ENCODE results near the gene KCNG2. TPM values are rescaled to one million over a fixed set of nuclear protein-coding genes. Genes with fewer than 3 reads are reported as not detected.

The KCNG2 gene
- total RNA-seq, 2 experiments from 2014 or later = not detected

DNA sequence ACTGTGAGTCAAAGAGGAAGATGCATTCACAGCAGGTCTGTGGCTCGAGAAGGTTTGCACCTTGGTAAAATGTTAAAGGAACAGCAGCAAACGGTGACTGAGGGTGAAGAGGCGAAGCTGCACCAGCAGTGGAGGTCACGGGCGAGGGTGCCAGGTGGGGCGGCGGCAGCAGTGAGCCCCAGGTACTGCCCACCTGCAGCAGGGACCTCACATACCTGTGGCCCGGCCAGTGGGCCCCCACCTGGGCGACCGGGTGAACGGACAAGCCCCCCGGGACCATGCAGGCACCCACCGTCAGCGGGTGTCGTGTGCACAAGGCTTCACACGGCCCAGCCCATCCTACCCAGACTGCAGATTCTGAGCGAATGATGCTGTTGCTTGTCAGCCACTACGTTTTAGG is 23.6 kb upstream of the KCNG2 start:
- no peak overlapping the region for H3K27ac ChIP-seq (ENCODE audit: low read depth in 1 of 2, low read length in 2 of 2)
- TF ChIP-seq, protein P1, sequence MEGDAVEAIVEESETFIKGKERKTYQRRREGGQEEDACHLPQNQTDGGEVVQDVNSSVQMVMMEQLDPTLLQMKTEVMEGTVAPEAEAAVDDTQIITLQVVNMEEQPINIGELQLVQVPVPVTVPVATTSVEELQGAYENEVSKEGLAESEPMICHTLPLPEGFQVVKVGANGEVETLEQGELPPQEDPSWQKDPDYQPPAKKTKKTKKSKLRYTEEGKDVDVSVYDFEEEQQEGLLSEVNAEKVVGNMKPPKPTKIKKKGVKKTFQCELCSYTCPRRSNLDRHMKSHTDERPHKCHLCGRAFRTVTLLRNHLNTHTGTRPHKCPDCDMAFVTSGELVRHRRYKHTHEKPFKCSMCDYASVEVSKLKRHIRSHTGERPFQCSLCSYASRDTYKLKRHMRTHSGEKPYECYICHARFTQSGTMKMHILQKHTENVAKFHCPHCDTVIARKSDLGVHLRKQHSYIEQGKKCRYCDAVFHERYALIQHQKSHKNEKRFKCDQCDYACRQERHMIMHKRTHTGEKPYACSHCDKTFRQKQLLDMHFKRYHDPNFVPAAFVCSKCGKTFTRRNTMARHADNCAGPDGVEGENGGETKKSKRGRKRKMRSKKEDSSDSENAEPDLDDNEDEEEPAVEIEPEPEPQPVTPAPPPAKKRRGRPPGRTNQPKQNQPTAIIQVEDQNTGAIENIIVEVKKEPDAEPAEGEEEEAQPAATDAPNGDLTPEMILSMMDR (IDR thresholded peaks at IDR 0.05) = no peak
- H3K4me1 ChIP-seq (ENCODE audit: insufficient read depth, low read length) = no peaks in the 10 kb centered on the region
- ChIA-PET POLR2A (no interaction called here), CTCF (no interaction called here)
- H3K36me3 Mint-ChIP-seq (ENCODE audit: low read depth) = no peaks in the 10 kb centered on the region
- no peaks in the 10 kb centered on the region for H3K4me1 Mint-ChIP-seq (ENCODE audit: low read depth)
- peaks cover 0 to 55% of the 10 kb centered on the region in 2 experiments for H3K9me3 ChIP-seq (ENCODE audit: control insufficient read depth in 1 of 2, insufficient read depth in 1 of 2, low read length in 2 of 2)
- peaks cover 0 to 4% of the 10 kb centered on the region in 2 experiments for H3K27me3 ChIP-seq (ENCODE audit: control insufficient read depth in 1 of 2, insufficient read depth in 2 of 2, low read length in 2 of 2)
- intact Hi-C loops (cut with DNase I, micrococcal nuclease) = no loop called here
- ATAC-seq (ENCODE audit: poor library complexity) (no peak), DNase-seq (no peak)
- H3K27me3 Mint-ChIP-seq = peaks cover 30% of the 10 kb centered on the region
- H3K4me3 Mint-ChIP-seq = no peak overlapping the region
- H3K9me3 Mint-ChIP-seq = no peaks in the 10 kb centered on the region
- H3K27ac Mint-ChIP-seq = no peak overlapping the region
- H3K36me3 ChIP-seq (ENCODE audit: insufficient read depth, low read length) = no peaks in the 10 kb centered on the region
- no peak overlapping the region for H3K4me3 ChIP-seq (ENCODE audit: low read length)

GRCh38 chr18:79775441-79776221 is 22.1 kb upstream of the KCNG2 start:
- ChIA-PET POLR2A (no interaction called here), CTCF (no interaction called here)
- H3K4me3 ChIP-seq (ENCODE audit: low read length) = no peak overlapping the region
- peaks cover 0 to 4% of the 10 kb centered on the region in 2 experiments for H3K27me3 ChIP-seq (ENCODE audit: control insufficient read depth in 1 of 2, insufficient read depth in 2 of 2, low read length in 2 of 2)
- peaks cover 0 to 52% of the 10 kb centered on the region in 2 experiments for H3K9me3 ChIP-seq (ENCODE audit: control insufficient read depth in 1 of 2, insufficient read depth in 1 of 2, low read length in 2 of 2)
- no peaks in the 10 kb centered on the region for H3K36me3 ChIP-seq (ENCODE audit: insufficient read depth, low read length)
- Mint-ChIP-seq H3K36me3 (ENCODE audit: low read depth) (no peaks in the 10 kb centered on the region), H3K27me3 (peaks cover 30% of the 10 kb centered on the region), H3K4me3 (no peak overlapping the region), H3K27ac (no peak overlapping the region), H3K4me1 (ENCODE audit: low read depth) (no peaks in the 10 kb centered on the region), H3K9me3 (no peaks in the 10 kb centered on the region)
- DNase-seq = peak in 1 of 14 experiments; percentile 20
- no peak overlapping the region for H3K27ac ChIP-seq (ENCODE audit: low read depth in 1 of 2, low read length in 2 of 2)
- TF ChIP-seq, protein P1 (IDR thresholded peaks at IDR 0.05) = no peak
- no peaks in the 10 kb centered on the region for H3K4me1 ChIP-seq (ENCODE audit: insufficient read depth, low read length)
- ATAC-seq (ENCODE audit: poor library complexity) = no peak
- intact Hi-C loops (cut with DNase I, micrococcal nuclease) = no loop called here

DNA sequence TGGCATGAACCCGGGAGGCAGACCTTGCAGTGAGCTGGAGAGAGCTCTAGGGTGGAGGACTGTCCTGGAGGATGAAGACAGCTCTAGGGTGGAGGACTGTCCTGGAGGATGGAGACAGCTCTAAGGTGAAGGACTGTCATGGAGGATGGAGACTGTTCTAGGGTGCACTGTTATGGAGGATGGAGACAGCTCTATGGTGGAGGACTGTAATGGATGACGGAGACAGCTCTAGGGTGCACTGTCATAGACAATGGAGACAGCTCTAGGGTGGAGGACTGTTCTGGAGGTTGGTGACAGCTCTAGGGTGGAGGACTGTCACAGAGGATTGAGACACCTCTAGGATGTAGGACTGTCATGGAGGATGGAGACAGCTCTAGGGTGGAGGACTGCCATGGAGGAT is 21.1 kb upstream of the KCNG2 start:
- peaks cover 30% of the 10 kb centered on the region for H3K27me3 Mint-ChIP-seq
- Histone ChIP-seq H3K9me3 (ENCODE audit: control insufficient read depth in 1 of 2, insufficient read depth in 1 of 2, low read length in 2 of 2) (peaks cover 0 to 45% of the 10 kb centered on the region in 2 experiments), H3K4me3 (ENCODE audit: low read length) (no peak overlapping the region), H3K27ac (ENCODE audit: low read depth in 1 of 2, low read length in 2 of 2) (no peak overlapping the region), H3K27me3 (ENCODE audit: control insufficient read depth in 1 of 2, insufficient read depth in 2 of 2, low read length in 2 of 2) (peaks cover 0 to 4% of the 10 kb centered on the region in 2 experiments), H3K4me1 (ENCODE audit: insufficient read depth, low read length) (no peaks in the 10 kb centered on the region), H3K36me3 (ENCODE audit: insufficient read depth, low read length) (no peaks in the 10 kb centered on the region)
- no peaks in the 10 kb centered on the region for H3K4me1 Mint-ChIP-seq (ENCODE audit: low read depth)
- no peak overlapping the region for H3K27ac Mint-ChIP-seq
- no peaks in the 10 kb centered on the region for H3K9me3 Mint-ChIP-seq
- intact Hi-C loops (cut with DNase I, micrococcal nuclease) = no loop called here
- TF ChIP-seq, protein P1 (IDR thresholded peaks at IDR 0.05) = no peak
- DNase-seq (no peak), ATAC-seq (ENCODE audit: poor library complexity) (no peak)
- H3K36me3 Mint-ChIP-seq (ENCODE audit: low read depth) = no peaks in the 10 kb centered on the region
- no peak overlapping the region for H3K4me3 Mint-ChIP-seq
- ChIA-PET CTCF (no interaction called here), POLR2A (no interaction called here)

All from CD4-positive, alpha-beta T cell (primary cell).